Sigmoid colon (tissue), 4 donors: Measurements from ENCODE around the gene GSE1.

ENCODE experiments used
- EP300 ChIP-seq, 4 donors: sonication (generic); formaldehyde crosslinking; IDR thresholded peaks; one replicate each; pipeline ENCODE4 v1.6.1; 2017; ENCODE audit warnings: antibody characterized with exemption in 4 of 4
- POLR2A ChIP-seq, 2 donors: fragments of 450-650 bp; IDR thresholded peaks; one replicate each; pipeline ENCODE4 v1.6.1; 2016; ENCODE audit warnings: antibody characterized with exemption in 2 of 2, mild to moderate bottlenecking in 2 of 2, moderate library complexity in 2 of 2
- POLR2AphosphoS5 ChIP-seq, 4 donors: sonication (generic); formaldehyde crosslinking; IDR thresholded peaks; one replicate each; pipeline ENCODE4 v1.6.1; 2017; ENCODE audit warnings: antibody characterized with exemption in 4 of 4
- TF ChIP-seq, protein P1 (sequence below), 4 experiments: fragments of 450-650 bp in 3 of 4; fragments of 200-600 bp in 1 of 4; IDR thresholded peaks; one replicate each; pipeline ENCODE4 v1.5.1; 2016 to 2019; ENCODE audit warnings: antibody characterized with exemption in 4 of 4, mild to moderate bottlenecking in 3 of 4, moderate library complexity in 2 of 4

DNA sequence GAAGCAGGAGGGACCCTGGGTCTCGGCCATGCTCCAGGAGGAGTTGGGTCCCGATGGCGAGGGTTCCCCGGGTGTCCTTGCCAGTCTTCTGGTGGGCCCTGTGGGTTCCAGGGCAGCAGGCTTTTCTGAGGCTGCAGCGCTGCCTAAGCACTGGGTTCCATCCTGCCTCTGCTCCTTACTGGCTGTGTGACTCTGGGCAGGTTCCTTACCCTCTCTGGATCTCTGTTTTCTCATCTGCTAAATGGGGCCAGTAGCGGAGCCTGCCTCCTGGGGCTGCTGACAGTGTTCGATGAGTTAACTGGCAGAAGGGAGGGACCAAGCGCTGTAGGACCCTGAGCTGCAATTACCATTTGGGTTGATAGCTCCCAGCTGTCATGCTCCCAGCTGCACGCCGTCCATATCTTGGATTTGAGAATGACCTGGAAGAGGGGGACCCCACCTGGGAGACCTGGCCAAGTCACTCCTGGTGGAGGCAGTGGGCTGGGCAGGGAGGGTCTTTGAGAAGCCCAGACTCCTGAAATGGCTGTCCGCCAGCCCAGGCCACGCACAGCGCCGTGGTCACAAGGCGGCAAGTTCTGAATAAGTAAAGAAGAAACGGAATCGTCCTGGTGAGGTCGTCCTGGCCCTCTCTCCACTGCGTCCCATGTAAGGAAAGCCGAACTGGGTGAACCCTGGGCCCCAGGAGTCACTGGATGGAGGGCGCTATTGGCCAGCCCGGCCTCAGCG lies 47.2 kb upstream of the GSE1 start:
- TF ChIP-seq, protein P1, sequence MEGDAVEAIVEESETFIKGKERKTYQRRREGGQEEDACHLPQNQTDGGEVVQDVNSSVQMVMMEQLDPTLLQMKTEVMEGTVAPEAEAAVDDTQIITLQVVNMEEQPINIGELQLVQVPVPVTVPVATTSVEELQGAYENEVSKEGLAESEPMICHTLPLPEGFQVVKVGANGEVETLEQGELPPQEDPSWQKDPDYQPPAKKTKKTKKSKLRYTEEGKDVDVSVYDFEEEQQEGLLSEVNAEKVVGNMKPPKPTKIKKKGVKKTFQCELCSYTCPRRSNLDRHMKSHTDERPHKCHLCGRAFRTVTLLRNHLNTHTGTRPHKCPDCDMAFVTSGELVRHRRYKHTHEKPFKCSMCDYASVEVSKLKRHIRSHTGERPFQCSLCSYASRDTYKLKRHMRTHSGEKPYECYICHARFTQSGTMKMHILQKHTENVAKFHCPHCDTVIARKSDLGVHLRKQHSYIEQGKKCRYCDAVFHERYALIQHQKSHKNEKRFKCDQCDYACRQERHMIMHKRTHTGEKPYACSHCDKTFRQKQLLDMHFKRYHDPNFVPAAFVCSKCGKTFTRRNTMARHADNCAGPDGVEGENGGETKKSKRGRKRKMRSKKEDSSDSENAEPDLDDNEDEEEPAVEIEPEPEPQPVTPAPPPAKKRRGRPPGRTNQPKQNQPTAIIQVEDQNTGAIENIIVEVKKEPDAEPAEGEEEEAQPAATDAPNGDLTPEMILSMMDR (IDR thresholded peaks at IDR 0.05) = no peak
- no peak for TF ChIP-seq POLR2AphosphoS5 (IDR thresholded peaks at IDR 0.05)
- no peak for TF ChIP-seq POLR2A (IDR thresholded peaks at IDR 0.05)
- TF ChIP-seq EP300 (IDR thresholded peaks at IDR 0.05) = no peak
